ENCODE measurements around the gene AGBL5.

GRCh38 chr2:27014771-27015433 lies 36.6 kb upstream of the AGBL5 start:
- no peak for TF ChIP-seq GATA2 (IDR thresholded peaks at IDR 0.05; ENCODE audit: low read depth, low read length)
- no peak for TF ChIP-seq GATA3 (IDR thresholded peaks at IDR 0.05; ENCODE audit: low read depth, low read length)
